Caco-2 (cell line): ENCODE results near the gene FAH. TPM values are rescaled to one million over a fixed set of nuclear protein-coding genes. Genes with fewer than 3 reads are reported as not detected.

Source experiments
- BruUV-seq: library from RNA; stranded (reverse); fragments of 400-500 nt; replicated peaks from 2 replicates; lab custom pipeline; 2021; lab: Mats Ljungman, UMichigan
- CTCF ChIA-PET: fragments of 300-600 bp; sonication (Branson Sonifier 250); formaldehyde crosslinking; loops from one replicate; lab custom pipeline; 2022; ENCODE audit warnings: antibody characterized with exemption; lab: Charles Lee
- POLR2A ChIA-PET: fragments of 300-600 bp; sonication (Branson Sonifier 250); formaldehyde crosslinking; loops from one replicate; lab custom pipeline; 2022; ENCODE audit warnings: antibody characterized with exemption; lab: Charles Lee
- DNase-seq, 2 experiments: peaks; one replicate each; pipeline versions ENCODE4 v3.0.0 to v3.0.0-alpha.2; 2020 to 2022
- H3K27me3 ChIP-seq: replicated peaks from 2 replicates; pipeline ENCODE4 v1.6.0; 2011; ENCODE audit warnings: low read length; ENCODE audit not compliant: control insufficient read depth, insufficient read depth
- H3K36me3 ChIP-seq: 2 replicates; pipeline ENCODE4 v1.5.1; 2011; ENCODE audit warnings: low read length; ENCODE audit not compliant: control insufficient read depth, insufficient read depth
- H3K4me1 ChIP-seq: fragments of 250-450 bp; sonication (Bioruptor Pico); 2 replicates; pipeline ENCODE4 v1.5.1; 2020; ENCODE audit warnings: mild to moderate bottlenecking
- H3K4me3 ChIP-seq: 2 replicates; pipeline ENCODE4 v1.5.1; 2011; ENCODE audit warnings: low read depth, mild to moderate bottlenecking, control low read depth, low read length
- H3K9me3 ChIP-seq: fragments of 250-450 bp; sonication (Bioruptor Pico); 2 replicates; pipeline ENCODE4 v1.5.1; 2020; ENCODE audit warnings: mild to moderate bottlenecking, moderate library complexity
- H3K27ac Mint-ChIP-seq: one replicate; pipeline ENCODE4 v1.8.0; 2022; ENCODE audit warnings: mixed read lengths; ENCODE audit not compliant: unreplicated experiment
- H3K27me3 Mint-ChIP-seq: one replicate; pipeline ENCODE4 v1.8.0; 2022; ENCODE audit warnings: mixed read lengths; ENCODE audit not compliant: insufficient read depth, unreplicated experiment
- H3K36me3 Mint-ChIP-seq: one replicate; pipeline ENCODE4 v1.8.0; 2022; ENCODE audit warnings: mild to moderate bottlenecking, mixed read lengths; ENCODE audit not compliant: insufficient read depth, unreplicated experiment
- H3K4me1 Mint-ChIP-seq: one replicate; pipeline ENCODE4 v1.8.0; 2022; ENCODE audit warnings: low read depth, mixed read lengths; ENCODE audit not compliant: unreplicated experiment
- H3K4me3 Mint-ChIP-seq: one replicate; pipeline ENCODE4 v1.8.0; 2022; ENCODE audit warnings: mild to moderate bottlenecking, moderate library complexity, mixed read lengths; ENCODE audit not compliant: unreplicated experiment
- H3K9me3 Mint-ChIP-seq: one replicate; pipeline ENCODE4 v1.8.0; 2022; ENCODE audit warnings: mixed read lengths; ENCODE audit not compliant: unreplicated experiment
- CTCF ChIP-seq, 2 experiments: fragments of 200-600 bp in 1 of 2; IDR thresholded peaks; 1 replicate in 1 of 2; 2 replicates in 1 of 2; pipeline versions ENCODE4 v1.5.1 to v1.8.0; 2011 to 2022; ENCODE audit warnings: antibody characterized with exemption in 1 of 2, control low read depth in 1 of 2, inconsistent platforms in 1 of 2, low read depth in 1 of 2, low read length in 1 of 2, mild to moderate bottlenecking in 1 of 2, moderate library complexity in 1 of 2; ENCODE audit not compliant: insufficient read depth in 1 of 2, severe bottlenecking in 1 of 2, unreplicated experiment in 1 of 2
- intact Hi-C: fragments of 100-400 bp; cut with micrococcal nuclease; formaldehyde crosslinking; loops from one replicate; pipeline ENCODE4 v1.10.0; 2022; ENCODE audit not compliant: unreplicated experiment
- total RNA-seq: library from RNA; stranded (reverse); gene quantifications from 2 replicates; pipeline ENCODE4 v1.2.3, GENCODE V29; 2022

Gene FAH
- total RNA-seq, 1 experiment from 2014 or later, result 20.4 TPM

GRCh38 chr15:80202016-80202315 lies 49.2 kb downstream of the FAH start:
- Histone ChIP-seq H3K4me1 (no peaks in the 10 kb centered on the region; the same call in 1 of the 2 replicates), H3K9me3 (no peaks in the 10 kb centered on the region), H3K27me3 (no peaks in the 10 kb centered on the region), H3K36me3 (no peaks in the 10 kb centered on the region), H3K4me3 (no peak overlapping the region)
- Mint-ChIP-seq H3K9me3 (no peaks in the 10 kb centered on the region), H3K27ac (no peak overlapping the region), H3K27me3 (no peaks in the 10 kb centered on the region), H3K36me3 (no peaks in the 10 kb centered on the region), H3K4me1 (peaks cover 12% of the 10 kb centered on the region), H3K4me3 (no peak overlapping the region)
- ChIA-PET POLR2A (no interaction called here), CTCF (no interaction called here)
- no peak for DNase-seq
- TF ChIP-seq CTCF (IDR thresholded peaks at IDR 0.05; ENCODE audit: insufficient read depth in 1 of 2, low read depth in 1 of 2, low read length in 1 of 2, severe bottlenecking in 1 of 2, unreplicated experiment in 1 of 2), result no peak
- intact Hi-C loops, result no loop called here
- no TSS peak for BruUV-seq

GRCh38 chr15:80202641-80203360 lies 50.0 kb downstream of the FAH start:
- peaks cover 2% of the 10 kb centered on the region for H3K27me3 Mint-ChIP-seq
- no peak overlapping the region for H3K4me3 ChIP-seq
- no peaks in the 10 kb centered on the region for H3K27me3 ChIP-seq
- H3K9me3 Mint-ChIP-seq, result no peaks in the 10 kb centered on the region
- H3K4me1 ChIP-seq, result peaks cover 4% of the 10 kb centered on the region
- intact Hi-C loops, result no loop called here
- BruUV-seq, result no TSS peak
- ChIA-PET CTCF (no interaction called here), POLR2A (no interaction called here)
- H3K9me3 ChIP-seq, result no peaks in the 10 kb centered on the region
- H3K36me3 ChIP-seq, result no peaks in the 10 kb centered on the region
- no peaks in the 10 kb centered on the region for H3K36me3 Mint-ChIP-seq
- TF ChIP-seq CTCF (IDR thresholded peaks at IDR 0.05; ENCODE audit: insufficient read depth in 1 of 2, low read depth in 1 of 2, low read length in 1 of 2, severe bottlenecking in 1 of 2, unreplicated experiment in 1 of 2), result no peak
- no peak overlapping the region for H3K27ac Mint-ChIP-seq
- DNase-seq, result no peak
- peaks cover 17% of the 10 kb centered on the region for H3K4me1 Mint-ChIP-seq
- H3K4me3 Mint-ChIP-seq, result no peak overlapping the region

GRCh38 chr15:80203361-80203885 lies 50.6 kb downstream of the FAH start:
- no peaks in the 10 kb centered on the region for H3K27me3 ChIP-seq
- intact Hi-C loops, result no loop called here
- no peaks in the 10 kb centered on the region for H3K9me3 ChIP-seq
- H3K4me3 ChIP-seq, result no peak overlapping the region
- peaks cover 10% of the 10 kb centered on the region for H3K4me1 ChIP-seq
- no peaks in the 10 kb centered on the region for H3K36me3 ChIP-seq
- Mint-ChIP-seq H3K4me3 (no peak overlapping the region), H3K27ac (no peak overlapping the region), H3K36me3 (no peaks in the 10 kb centered on the region), H3K9me3 (no peaks in the 10 kb centered on the region), H3K4me1 (peaks cover 22% of the 10 kb centered on the region), H3K27me3 (peaks cover 2% of the 10 kb centered on the region)
- ChIA-PET POLR2A (no interaction called here), CTCF (no interaction called here)
- no peak for DNase-seq
- no peak for TF ChIP-seq CTCF (IDR thresholded peaks at IDR 0.05; ENCODE audit: insufficient read depth in 1 of 2, low read depth in 1 of 2, low read length in 1 of 2, severe bottlenecking in 1 of 2, unreplicated experiment in 1 of 2)
- BruUV-seq, result no TSS peak
